IMR-90 (cell line): ENCODE results near the gene ELL. TPM values are rescaled to one million over a fixed set of nuclear protein-coding genes. Genes with fewer than 3 reads are reported as not detected.
A peak's percentile ranks its signal among the peaks of the same experiment; 100 is the strongest.
"Not testable (repeated sequence)": the region's sequence is repeated elsewhere in the genome, so short reads cannot be mapped to it uniquely, and the experiment has no call there.

Source experiments
- ATAC-seq: fragments of 200-7000 bp; cut with Tn5 transposase; 2 replicates; pipeline ENCODE4 v1.9.1; 2020; ENCODE audit warnings: low read depth, mild to moderate bottlenecking, moderate library complexity
- BruUV-seq: library from RNA; stranded (reverse); fragments of 400-500 nt; replicated peaks from 2 replicates; lab custom pipeline; 2021; lab: Mats Ljungman, UMichigan
- CTCF ChIA-PET: fragments of 300-600 bp; formaldehyde crosslinking; extraction: SDS; loops from one replicate; lab custom pipeline; 2021; ENCODE audit warnings: antibody characterized with exemption; lab: Yijun Ruan, JAX
- POLR2A ChIA-PET: fragments of 300-600 bp; sonication (Branson Sonifier 250); formaldehyde crosslinking; loops from one replicate; lab custom pipeline; 2022; ENCODE audit warnings: antibody characterized with exemption; ENCODE audit not compliant: unreplicated experiment; lab: Charles Lee
- DNase-seq: peaks from one replicate; pipeline ENCODE4 v3.0.0; 2013
- H2AFZ ChIP-seq: replicated peaks from 2 replicates; pipeline ENCODE3; 2013; ENCODE audit warnings: low read length, mild to moderate bottlenecking; ENCODE audit not compliant: poor library complexity
- H2AK5ac ChIP-seq: 2 replicates; pipeline ENCODE4 v1.6.1; 2013; ENCODE audit warnings: low read depth, low read length, inconsistent platforms
- H2AK9ac ChIP-seq: replicated peaks from 2 replicates; pipeline ENCODE3; 2013; ENCODE audit warnings: mild to moderate bottlenecking, low read depth, low read length, moderate library complexity; ENCODE audit not compliant: poor library complexity
- H2BK120ac ChIP-seq: 2 replicates; pipeline ENCODE4 v1.6.1; 2013; ENCODE audit warnings: low read depth, low read length, inconsistent platforms
- H2BK15ac ChIP-seq: 3 replicates; pipeline ENCODE4 v1.6.1; 2013; ENCODE audit warnings: low read depth, low read length, inconsistent platforms
- H2BK20ac ChIP-seq: 2 replicates; pipeline ENCODE4 v1.6.1; 2013; ENCODE audit warnings: low read depth, mild to moderate bottlenecking, inconsistent platforms, low read length, moderate library complexity
- H2BK5ac ChIP-seq: 2 replicates; pipeline ENCODE4 v1.6.1; 2013; ENCODE audit warnings: mild to moderate bottlenecking, low read depth, low read length, inconsistent platforms; ENCODE audit not compliant: poor library complexity, severe bottlenecking
- H3K14ac ChIP-seq: replicated peaks from 2 replicates; pipeline ENCODE4 v1.6.1; 2013; ENCODE audit warnings: low read depth, low read length, inconsistent platforms
- H3K18ac ChIP-seq: 2 replicates; pipeline ENCODE4 v1.6.1; 2013; ENCODE audit warnings: low read depth, low read length, control low read depth
- H3K23ac ChIP-seq: 2 replicates; pipeline ENCODE4 v1.6.1; 2013; ENCODE audit warnings: low read depth, low read length, inconsistent platforms
- H3K27ac ChIP-seq: 2 replicates; pipeline ENCODE4 v1.5.1; 2013; ENCODE audit warnings: mild to moderate bottlenecking, control low read depth, low read length; ENCODE audit not compliant: insufficient read depth
- H3K27me3 ChIP-seq: 2 replicates; pipeline ENCODE4 v1.6.1; 2013; ENCODE audit warnings: low read length; ENCODE audit not compliant: control insufficient read depth, insufficient read depth
- H3K36me3 ChIP-seq: 2 replicates; pipeline ENCODE4 v1.6.1; 2013; ENCODE audit warnings: low read length, mixed read lengths; ENCODE audit not compliant: control insufficient read depth, insufficient read depth
- H3K4ac ChIP-seq: 2 replicates; pipeline ENCODE4 v1.6.1; 2013; ENCODE audit warnings: low read depth, low read length, inconsistent platforms
- H3K4me1 ChIP-seq: 2 replicates; pipeline ENCODE4 v1.6.1; 2013; ENCODE audit warnings: low read length, mixed read lengths; ENCODE audit not compliant: control insufficient read depth, insufficient read depth
- H3K4me2 ChIP-seq: 2 replicates; pipeline ENCODE4 v1.6.1; 2013; ENCODE audit warnings: low read depth, mild to moderate bottlenecking, control low read depth, low read length, moderate library complexity
- H3K4me3 ChIP-seq: 2 replicates; pipeline ENCODE4 v1.5.1; 2013; ENCODE audit warnings: low read depth, mild to moderate bottlenecking, control low read depth, low read length, moderate library complexity; ENCODE audit not compliant: insufficient read depth
- H3K56ac ChIP-seq: 2 replicates; pipeline ENCODE4 v1.6.1; 2013; ENCODE audit warnings: low read length, inconsistent platforms; ENCODE audit not compliant: insufficient read depth; ENCODE audit errors: extremely low read depth
- H3K79me1 ChIP-seq, 2 experiments: 2 replicates each; pipeline ENCODE4 v1.6.1; 2013; ENCODE audit warnings: low read length in 2 of 2, inconsistent platforms in 1 of 2, low read depth in 1 of 2
- H3K9ac ChIP-seq: 2 replicates; pipeline ENCODE4 v1.6.1; 2013; ENCODE audit warnings: low read depth, low read length, control low read depth
- H3K9me1 ChIP-seq: 2 replicates; pipeline ENCODE4 v1.6.1; 2013; ENCODE audit warnings: low read length, inconsistent platforms; ENCODE audit not compliant: insufficient read depth
- H3K9me3 ChIP-seq: 2 replicates; pipeline ENCODE4 v1.6.1; 2013; ENCODE audit warnings: low read length; ENCODE audit not compliant: control insufficient read depth, insufficient read depth
- H4K20me1 ChIP-seq: 2 replicates; pipeline ENCODE4 v1.6.1; 2013; ENCODE audit warnings: low read length, inconsistent platforms; ENCODE audit not compliant: insufficient read depth
- H4K5ac ChIP-seq: 2 replicates; pipeline ENCODE4 v1.6.1; 2013; ENCODE audit warnings: mild to moderate bottlenecking, low read depth, low read length, control low read depth
- H4K8ac ChIP-seq, 2 experiments: 2 replicates each; pipeline ENCODE4 v1.6.1; 2013; ENCODE audit warnings: low read depth in 2 of 2, low read length in 2 of 2, control low read depth in 1 of 2, inconsistent platforms in 1 of 2
- H4K91ac ChIP-seq: 2 replicates; pipeline ENCODE4 v1.6.1; 2013; ENCODE audit warnings: low read depth, low read length, inconsistent platforms; ENCODE audit not compliant: insufficient read depth
- WGBS, 2 experiments: methylation state at CpG; one replicate each; pipeline versions ENCODE4 v1.1.5 to v1.1.7; 2013; ENCODE audit warnings: missing lambda C conversion rate in 2 of 2; ENCODE audit not compliant: insufficient read length in 1 of 2; ENCODE audit errors: extremely low coverage in 2 of 2; 5-methylcytosine and 5-hydroxymethylcytosine counted together
- dilution Hi-C: fragments of 300-500 bp; cut with HindIII; formaldehyde crosslinking; loops from one replicate; pipeline ENCODE4 v1.14.3; 2018; ENCODE audit warnings: low sequenced_read_pairs; ENCODE audit not compliant: unreplicated experiment
- in situ Hi-C: fragments of 300-500 bp; cut with MboI; formaldehyde crosslinking; loops from 3 replicates; pipeline ENCODE4 v1.14.3; 2019; ENCODE audit warnings: low sequenced_read_pairs, inconsistent platforms, mixed read lengths
- intact Hi-C: fragments of 100-400 bp; cut with micrococcal nuclease; formaldehyde crosslinking; loops from 2 replicates; pipeline ENCODE4 v1.10.0; 2022
- polyA plus RNA-seq, 3 experiments: library from polyadenylated mRNA; depleted of rRNA; stranded (reverse); fragments of >200 nt; gene quantifications; 2 replicates each; pipeline ENCODE4 v1.2.3, GENCODE V29; 2012; ENCODE audit warnings: low replicate concordance in 1 of 3
- total RNA-seq: library from RNA; depleted of rRNA; stranded (reverse); fragments of >200 nt; gene quantifications from 2 replicates; pipeline ENCODE4 v1.2.3, GENCODE V29; 2012

Gene ELL
- total and polyA plus RNA-seq, 2 of the 4 experiments (the other 2 are of a cell fraction), result 6.3 to 13.1 TPM

DNA sequence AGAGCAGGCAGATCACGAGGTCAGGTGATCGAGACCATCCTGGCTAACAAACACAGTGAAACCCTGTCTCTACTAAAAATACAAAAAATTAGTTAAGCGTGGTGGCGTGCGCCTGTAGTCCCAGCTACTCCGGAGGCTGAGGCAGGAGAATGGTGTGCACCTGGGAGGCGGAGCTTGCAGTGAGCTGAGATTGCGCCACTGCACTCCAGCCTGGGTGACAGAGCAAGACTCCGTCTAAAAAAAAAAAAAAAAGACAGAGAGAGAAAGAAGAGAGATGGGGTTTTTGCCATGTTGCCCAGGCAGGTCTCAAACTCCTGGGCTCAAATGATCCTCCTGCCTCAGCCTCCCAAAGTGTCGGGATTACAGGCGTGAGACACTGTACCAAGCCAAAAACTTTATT lies 116.1 kb downstream of the ELL start:
- H4K5ac ChIP-seq, H3K56ac ChIP-seq, H3K4me1 ChIP-seq, H3K4ac ChIP-seq, H4K20me1 ChIP-seq, H3K18ac ChIP-seq, H4K8ac ChIP-seq, H3K14ac ChIP-seq, H3K23ac ChIP-seq, H3K4me3 ChIP-seq, H2BK5ac ChIP-seq, H3K4me2 ChIP-seq, DNase-seq, H3K9ac ChIP-seq, H3K36me3 ChIP-seq, CTCF ChIA-PET, H4K91ac ChIP-seq, dilution Hi-C loops, H2AK5ac ChIP-seq, H2BK20ac ChIP-seq, POLR2A ChIA-PET, H2AFZ ChIP-seq, ATAC-seq, H3K9me1 ChIP-seq, intact Hi-C loops, H2BK120ac ChIP-seq, H3K27me3 ChIP-seq, H3K9me3 ChIP-seq, H2BK15ac ChIP-seq, H3K27ac ChIP-seq, BruUV-seq, H3K79me1 ChIP-seq, H2AK9ac ChIP-seq: not testable (repeated sequence)
- WGBS, 2 experiments, result 100% methylated on average over 6 of the region's 11 CpGs; no CpG with 5 or more reads in 1 of the 2 experiments
- in situ Hi-C loops, result loop anchor here (5.0 to 10.0 kb wide), 2 partner anchors 53 to 131 kb away; partner anchors contain the start of gene IQCN

DNA sequence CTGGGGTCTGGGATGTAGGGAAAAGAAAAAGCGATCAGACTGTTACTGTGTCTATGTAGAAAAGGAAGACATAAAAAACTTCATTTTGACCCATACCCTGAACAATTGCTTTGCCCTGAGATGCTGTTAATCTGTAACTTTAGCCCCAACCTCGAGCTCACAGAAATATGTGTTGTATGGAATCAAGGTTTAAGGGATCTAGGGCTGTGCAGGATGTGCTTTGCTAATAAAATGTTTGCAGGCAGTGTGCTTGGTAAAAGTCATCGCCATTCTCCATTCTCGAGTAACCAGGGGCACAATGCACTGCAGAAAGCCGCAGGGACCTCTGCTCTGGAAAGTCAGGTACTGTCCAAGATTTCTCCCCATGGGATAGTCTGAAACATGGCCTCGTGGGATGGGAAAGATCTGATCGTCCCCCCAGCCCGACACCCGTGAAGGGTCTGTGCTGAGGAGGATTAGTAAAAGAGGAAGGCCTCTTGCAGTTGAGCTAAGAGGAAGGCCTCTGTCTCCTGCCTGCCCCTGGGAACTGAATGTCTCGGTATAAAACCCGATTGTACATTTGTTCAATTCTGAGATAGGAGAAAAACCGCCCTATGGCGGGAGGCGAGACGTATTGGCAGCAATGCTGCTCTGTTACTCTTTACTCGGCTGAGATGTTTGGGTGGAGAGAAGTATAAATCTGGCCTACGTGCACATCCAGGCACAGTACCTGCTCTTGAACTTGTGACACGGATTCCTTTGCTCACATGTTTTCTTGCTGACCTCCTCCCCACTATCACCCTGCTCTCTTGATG lies 119.2 kb downstream of the ELL start:
- H3K14ac ChIP-seq, H3K4ac ChIP-seq, H2BK15ac ChIP-seq, DNase-seq, H3K4me2 ChIP-seq, ATAC-seq, H3K23ac ChIP-seq, H3K9me3 ChIP-seq, H3K79me1 ChIP-seq, CTCF ChIA-PET, H3K27me3 ChIP-seq, H2AFZ ChIP-seq, H4K20me1 ChIP-seq, dilution Hi-C loops, H4K5ac ChIP-seq, H4K8ac ChIP-seq, H2AK9ac ChIP-seq, H2BK20ac ChIP-seq, H3K18ac ChIP-seq, POLR2A ChIA-PET, H3K27ac ChIP-seq, H2BK5ac ChIP-seq, H3K56ac ChIP-seq, H3K9me1 ChIP-seq, H3K9ac ChIP-seq, BruUV-seq, H3K36me3 ChIP-seq, H3K4me3 ChIP-seq, intact Hi-C loops, H4K91ac ChIP-seq: not testable (repeated sequence)
- H2BK120ac ChIP-seq, result peak overlapping the region; percentile 53; the same call in 1 of the 2 replicates
- in situ Hi-C loops, result loop anchor here (10.0 kb wide), 1 partner anchor 128 kb away; the partner anchor contains the start of gene IQCN
- WGBS, 2 experiments, result 80% methylated on average over 6 of the region's 18 CpGs; no CpG with 5 or more reads in 1 of the 2 experiments
- peaks cover 11% of the 10 kb centered on the region for H3K4me1 ChIP-seq
- peak overlapping the region; percentile 27; the same call in 1 of the 2 replicates for H2AK5ac ChIP-seq
